Fibroblast of pulmonary artery (primary cell): Measurements from ENCODE around the gene ZKSCAN5.
"Not testable (repeated sequence)": the region's sequence is repeated elsewhere in the genome, so short reads cannot be mapped to it uniquely, and the experiment has no call there.

Experiments
- DNase-seq: peaks from one replicate; pipeline ENCODE4 v3.0.0-alpha.2; 2010; ENCODE audit warnings: low read depth
- H3K4me3 ChIP-seq: replicated peaks from 2 replicates; pipeline ENCODE4 v1.5.1; 2011; ENCODE audit warnings: low read depth, mild to moderate bottlenecking, control low read depth, low read length, moderate library complexity
- CTCF ChIP-seq: IDR thresholded peaks from 2 replicates; pipeline ENCODE4 v1.5.1; 2011; ENCODE audit warnings: mild to moderate bottlenecking, control low read depth, low read length, inconsistent platforms; ENCODE audit errors: missing control alignments

ZKSCAN5 gene

DNA sequence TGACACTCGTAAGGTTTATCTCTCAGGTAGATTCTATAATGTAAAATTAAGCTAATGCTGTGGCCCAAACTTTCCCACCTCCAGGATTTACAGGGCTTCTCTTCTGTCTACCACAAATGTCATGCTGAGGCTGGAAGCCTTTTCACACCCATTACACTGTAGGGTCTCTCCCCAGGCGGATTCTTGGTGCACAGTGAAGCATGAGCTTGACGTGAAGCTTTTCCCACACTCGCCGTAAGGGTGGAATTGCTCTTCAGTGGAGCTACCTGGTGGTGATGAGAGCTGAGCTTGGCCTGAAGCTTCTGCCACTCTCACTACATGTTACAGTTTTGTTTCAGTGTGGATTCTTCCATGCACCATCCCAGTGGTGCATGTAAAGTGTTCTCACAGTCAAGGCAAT is 36.1 kb downstream of the ZKSCAN5 start:
- DNase-seq = no peak
- TF ChIP-seq CTCF = no peak

GRCh38 chr7:99541212-99541611 is 36.8 kb downstream of the ZKSCAN5 start:
- no peak for DNase-seq
- H3K4me3 ChIP-seq = no peak overlapping the region
- no peak for TF ChIP-seq CTCF

More for the DNA sequence above, 36.1 kb downstream of the ZKSCAN5 start:
- no peak overlapping the region for H3K4me3 ChIP-seq

- no peak overlapping the region for H3K4me3 ChIP-seq
- DNase-seq = no peak
- TF ChIP-seq CTCF = no peak
Measured at GRCh38 chr7:99543081-99543671, 38.7 kb downstream of the ZKSCAN5 start.

- TF ChIP-seq CTCF = no peak
- no peak for DNase-seq
- H3K4me3 ChIP-seq = no peak overlapping the region
Measured at GRCh38 chr7:99543916-99544315, 39.5 kb downstream of the ZKSCAN5 start.

GRCh38 chr7:99545308-99545707 is 40.8 kb downstream of the ZKSCAN5 start:
- DNase-seq, H3K4me3 ChIP-seq: not testable (repeated sequence)

GRCh38 chr7:99549545-99549944 is 45.1 kb downstream of the ZKSCAN5 start:
- not testable (repeated sequence) for H3K4me3 ChIP-seq, DNase-seq

DNA sequence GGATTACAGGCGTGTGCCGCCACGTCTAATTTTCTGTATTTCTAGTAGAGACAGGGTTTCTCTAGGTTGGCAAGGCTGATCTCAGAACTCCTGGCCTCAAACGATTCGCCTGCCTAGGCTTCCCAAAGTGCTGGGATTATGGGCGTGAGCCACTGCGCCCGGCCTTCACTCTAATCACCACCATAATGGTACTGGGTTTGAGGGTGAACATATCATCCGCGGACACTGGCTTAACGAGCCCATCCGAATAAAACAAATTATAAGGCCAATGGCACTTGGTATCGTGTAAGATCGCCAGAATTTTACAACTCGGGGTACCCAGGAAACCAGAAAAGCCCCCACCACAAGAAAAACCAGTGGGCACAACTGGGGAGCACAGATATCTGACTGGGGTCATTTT is 46.9 kb downstream of the ZKSCAN5 start:
- TF ChIP-seq CTCF = no peak
- peak overlapping the region; percentile 83 for H3K4me3 ChIP-seq
- DNase-seq = peak; percentile 25

GRCh38 chr7:99551767-99552463 is 47.5 kb downstream of the ZKSCAN5 start, which contains the start of gene FAM200A:
Gene FAM200A (minus strand): TSS chr7:99552114. CDS start chr7:99548407, 3,707 bp downstream.
- no peak for TF ChIP-seq CTCF
- DNase-seq = peak; percentile 97
- H3K4me3 ChIP-seq = peak within 1 kb of the TSS; percentile 83
